ENCODE data around the gene ZNF710. TPM values are rescaled to one million over a fixed set of nuclear protein-coding genes. Genes with fewer than 3 reads are reported as not detected.

ZNF710 gene
- total and polyA plus RNA-seq, 2 of the 4 experiments (the other 2 are of a cell fraction) = 7.6 to 8.2 TPM

DNA sequence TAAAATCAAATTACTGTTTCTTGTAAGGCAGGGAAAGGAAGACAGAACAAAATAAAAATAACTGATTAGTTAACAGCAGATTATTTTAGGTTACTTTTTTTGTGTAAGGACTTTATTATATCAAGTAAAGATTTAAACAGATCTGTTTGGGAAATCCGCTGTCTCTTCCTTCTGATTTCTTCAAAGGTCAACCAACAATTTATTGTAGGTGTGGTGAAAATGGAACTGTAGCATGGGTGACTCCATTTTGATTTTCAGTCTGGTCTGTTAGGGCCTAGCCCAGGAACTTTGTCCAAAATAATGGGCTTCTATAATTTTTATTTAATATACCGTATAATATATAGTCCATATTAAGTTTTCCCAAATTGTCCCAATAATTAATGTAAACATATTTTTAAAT is 114.7 kb downstream of the ZNF710 start:
- CTCF ChIA-PET = no interaction called here

More for the DNA sequence above, 114.7 kb downstream of the ZNF710 start:
- Histone ChIP-seq H2AK9ac (replicated peaks; ENCODE audit: low read depth, low read length, poor library complexity) (no peak overlapping the region), H3K27ac (ENCODE audit: insufficient read depth, low read length) (no peak overlapping the region), H4K5ac (ENCODE audit: low read depth, low read length) (no peak overlapping the region), H2BK20ac (ENCODE audit: low read depth, low read length) (no peak overlapping the region), H3K18ac (ENCODE audit: low read depth, low read length) (no peak overlapping the region), H3K79me1 (ENCODE audit: low read depth in 1 of 2, low read length in 2 of 2) (no peaks in the 10 kb centered on the region), H2BK15ac (ENCODE audit: low read depth, low read length) (no peak overlapping the region), H3K4me3 (ENCODE audit: insufficient read depth, low read depth, low read length) (no peak overlapping the region), H2BK5ac (ENCODE audit: low read depth, low read length, poor library complexity, severe bottlenecking) (no peak overlapping the region), H3K36me3 (ENCODE audit: control insufficient read depth, insufficient read depth, low read length) (no peaks in the 10 kb centered on the region), H3K4me1 (ENCODE audit: control insufficient read depth, insufficient read depth, low read length) (peaks cover 2% of the 10 kb centered on the region), H3K4ac (ENCODE audit: low read depth, low read length) (no peak overlapping the region), H3K14ac (replicated peaks; ENCODE audit: low read depth, low read length) (no peak overlapping the region), H4K91ac (ENCODE audit: insufficient read depth, low read depth, low read length) (no peak overlapping the region), H3K4me2 (ENCODE audit: low read depth, low read length) (no peak overlapping the region), H3K9me1 (ENCODE audit: insufficient read depth, low read length) (no peaks in the 10 kb centered on the region), H3K56ac (ENCODE audit: extremely low read depth, insufficient read depth, low read length) (no peak overlapping the region), H4K20me1 (ENCODE audit: insufficient read depth, low read length) (no peaks in the 10 kb centered on the region), H4K8ac (ENCODE audit: low read depth in 2 of 2, low read length in 2 of 2) (no peak overlapping the region), H2AFZ (replicated peaks; ENCODE audit: low read length, poor library complexity) (no peak overlapping the region), H2AK5ac (ENCODE audit: low read depth, low read length) (no peak overlapping the region), H3K23ac (ENCODE audit: low read depth, low read length) (no peak overlapping the region), H3K9ac (ENCODE audit: low read depth, low read length) (no peak overlapping the region), H2BK120ac (ENCODE audit: low read depth, low read length) (no peak overlapping the region), H3K27me3 (ENCODE audit: control insufficient read depth, insufficient read depth, low read length) (peaks cover 8% of the 10 kb centered on the region), H3K9me3 (ENCODE audit: control insufficient read depth, insufficient read depth, low read length) (peaks cover 8% of the 10 kb centered on the region)
- TF ChIP-seq MXI1 (IDR thresholded peaks at IDR 0.05; ENCODE audit: borderline replicate concordance, low read depth, low read length) (no peak), RCOR1 (IDR thresholded peaks at IDR 0.05; ENCODE audit: insufficient replicate concordance, low read length) (no peak), BHLHE40 (IDR thresholded peaks at IDR 0.05; ENCODE audit: low read depth, low read length) (no peak), POLR2A (IDR thresholded peaks at IDR 0.05; ENCODE audit: low read depth, low read length) (no peak), CEBPB (IDR thresholded peaks at IDR 0.05; ENCODE audit: low read depth, low read length) (no peak), RAD21 (IDR thresholded peaks at IDR 0.05; ENCODE audit: low read length) (no peak), NFE2L2 (IDR thresholded peaks at IDR 0.05; ENCODE audit: low read depth, low read length) (no peak), FOS (IDR thresholded peaks at IDR 0.05; ENCODE audit: low read depth, low read length) (no peak), MAFK (IDR thresholded peaks at IDR 0.05; ENCODE audit: low read depth, low read length) (no peak), RFX5 (IDR thresholded peaks at IDR 0.05; ENCODE audit: low read depth, low read length) (no peak), SMC3 (IDR thresholded peaks at IDR 0.05; ENCODE audit: low read depth, low read length) (no peak), MAZ (IDR thresholded peaks at IDR 0.05; ENCODE audit: borderline replicate concordance, low read depth, low read length) (no peak), CHD1 (IDR thresholded peaks at IDR 0.05; ENCODE audit: low read depth, low read length) (no peak)
- TF ChIP-seq, protein P1, sequence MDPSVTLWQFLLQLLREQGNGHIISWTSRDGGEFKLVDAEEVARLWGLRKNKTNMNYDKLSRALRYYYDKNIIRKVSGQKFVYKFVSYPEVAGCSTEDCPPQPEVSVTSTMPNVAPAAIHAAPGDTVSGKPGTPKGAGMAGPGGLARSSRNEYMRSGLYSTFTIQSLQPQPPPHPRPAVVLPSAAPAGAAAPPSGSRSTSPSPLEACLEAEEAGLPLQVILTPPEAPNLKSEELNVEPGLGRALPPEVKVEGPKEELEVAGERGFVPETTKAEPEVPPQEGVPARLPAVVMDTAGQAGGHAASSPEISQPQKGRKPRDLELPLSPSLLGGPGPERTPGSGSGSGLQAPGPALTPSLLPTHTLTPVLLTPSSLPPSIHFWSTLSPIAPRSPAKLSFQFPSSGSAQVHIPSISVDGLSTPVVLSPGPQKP (IDR thresholded peaks at IDR 0.05; ENCODE audit: borderline replicate concordance, low read depth, low read length) = no peak
- TF ChIP-seq, protein P2, sequence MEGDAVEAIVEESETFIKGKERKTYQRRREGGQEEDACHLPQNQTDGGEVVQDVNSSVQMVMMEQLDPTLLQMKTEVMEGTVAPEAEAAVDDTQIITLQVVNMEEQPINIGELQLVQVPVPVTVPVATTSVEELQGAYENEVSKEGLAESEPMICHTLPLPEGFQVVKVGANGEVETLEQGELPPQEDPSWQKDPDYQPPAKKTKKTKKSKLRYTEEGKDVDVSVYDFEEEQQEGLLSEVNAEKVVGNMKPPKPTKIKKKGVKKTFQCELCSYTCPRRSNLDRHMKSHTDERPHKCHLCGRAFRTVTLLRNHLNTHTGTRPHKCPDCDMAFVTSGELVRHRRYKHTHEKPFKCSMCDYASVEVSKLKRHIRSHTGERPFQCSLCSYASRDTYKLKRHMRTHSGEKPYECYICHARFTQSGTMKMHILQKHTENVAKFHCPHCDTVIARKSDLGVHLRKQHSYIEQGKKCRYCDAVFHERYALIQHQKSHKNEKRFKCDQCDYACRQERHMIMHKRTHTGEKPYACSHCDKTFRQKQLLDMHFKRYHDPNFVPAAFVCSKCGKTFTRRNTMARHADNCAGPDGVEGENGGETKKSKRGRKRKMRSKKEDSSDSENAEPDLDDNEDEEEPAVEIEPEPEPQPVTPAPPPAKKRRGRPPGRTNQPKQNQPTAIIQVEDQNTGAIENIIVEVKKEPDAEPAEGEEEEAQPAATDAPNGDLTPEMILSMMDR (conservative IDR thresholded peaks at IDR 0.05; ENCODE audit: low read depth, low read length) = no peak
- TF ChIP-seq, protein P3, sequence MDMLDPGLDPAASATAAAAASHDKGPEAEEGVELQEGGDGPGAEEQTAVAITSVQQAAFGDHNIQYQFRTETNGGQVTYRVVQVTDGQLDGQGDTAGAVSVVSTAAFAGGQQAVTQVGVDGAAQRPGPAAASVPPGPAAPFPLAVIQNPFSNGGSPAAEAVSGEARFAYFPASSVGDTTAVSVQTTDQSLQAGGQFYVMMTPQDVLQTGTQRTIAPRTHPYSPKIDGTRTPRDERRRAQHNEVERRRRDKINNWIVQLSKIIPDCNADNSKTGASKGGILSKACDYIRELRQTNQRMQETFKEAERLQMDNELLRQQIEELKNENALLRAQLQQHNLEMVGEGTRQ (IDR thresholded peaks at IDR 0.05; ENCODE audit: low read depth, low read length) = no peak
- POLR2A ChIA-PET (ENCODE audit: unreplicated experiment) = no interaction called here
- ATAC-seq (ENCODE audit: low read depth) (no peak), DNase-seq (no peak)
- in situ Hi-C loops (cut with MboI; ENCODE audit: low sequenced_read_pairs) = no loop called here
- dilution Hi-C loops (cut with HindIII; ENCODE audit: low sequenced_read_pairs, unreplicated experiment) = no loop called here
- WGBS, 2 experiments (ENCODE audit: extremely low coverage in 2 of 2, insufficient read length in 1 of 2) = no CpG with 5 or more reads among the region's 2 CpGs
- intact Hi-C loops (cut with micrococcal nuclease) = loop anchor here (5.0 kb wide), 1 partner anchor 37 kb away; no protein-coding TSS in a partner anchor
- no TSS peak for BruUV-seq (replicated peaks)
